Lung microvascular endothelial cell (primary cell): ENCODE measurements around the gene PPARG. TPM values are rescaled to one million over a fixed set of nuclear protein-coding genes. Genes with fewer than 3 reads are reported as not detected.
"Not testable (repeated sequence)": the region's sequence is repeated elsewhere in the genome, so short reads cannot be mapped to it uniquely, and the experiment has no call there.

Experiments used
- DNase-seq, 2 donors: peaks; one replicate each; pipeline versions ENCODE4 v3.0.0 to v3.0.0-alpha.2; 2010; ENCODE audit warnings: low read depth in 2 of 2
- total RNA-seq: library from RNA; depleted of rRNA; stranded (reverse); fragments of >200 nt; gene quantifications from 2 replicates; pipeline ENCODE4 v1.2.1, GENCODE V29; 2014

The PPARG gene
- total RNA-seq, 1 donor from 2014 or later, result 77.8 TPM

- no peak for DNase-seq
Measured at GRCh38 chr3:12279591-12280326, 9.1 kb upstream of the PPARG start.

- DNase-seq, result no peak
Measured at GRCh38 chr3:12280357-12280806, 8.5 kb upstream of the PPARG start.

GRCh38 chr3:12284591-12284990 is 4.3 kb upstream of the PPARG start:
- DNase-seq, result no peak

GRCh38 chr3:12285003-12285555 is 3.8 kb upstream of the PPARG start:
- DNase-seq, result no peak

- not testable (repeated sequence) for DNase-seq
Measured at GRCh38 chr3:12285779-12286178, 3.1 kb upstream of the PPARG start.

DNA sequence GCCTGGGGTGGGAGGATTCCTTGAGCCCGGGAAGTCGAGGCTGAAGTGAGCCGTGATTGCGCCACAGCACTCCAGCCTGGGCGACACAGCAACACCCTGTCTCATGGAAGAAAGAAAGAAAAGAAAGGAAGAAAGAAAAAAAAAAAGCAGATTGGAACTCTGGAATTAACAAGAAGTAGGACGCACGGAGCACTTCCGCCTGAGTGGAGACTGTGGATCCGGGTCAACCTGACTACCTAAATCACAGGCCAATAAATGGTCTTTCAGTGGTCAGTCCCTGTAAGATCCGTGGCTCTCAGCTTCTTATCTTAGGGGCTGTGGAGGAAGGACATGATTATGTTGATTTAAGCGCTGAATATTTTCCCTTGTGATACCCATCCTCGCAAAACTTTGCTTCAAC is 2.4 kb upstream of the PPARG start:
- no peak for DNase-seq

DNA sequence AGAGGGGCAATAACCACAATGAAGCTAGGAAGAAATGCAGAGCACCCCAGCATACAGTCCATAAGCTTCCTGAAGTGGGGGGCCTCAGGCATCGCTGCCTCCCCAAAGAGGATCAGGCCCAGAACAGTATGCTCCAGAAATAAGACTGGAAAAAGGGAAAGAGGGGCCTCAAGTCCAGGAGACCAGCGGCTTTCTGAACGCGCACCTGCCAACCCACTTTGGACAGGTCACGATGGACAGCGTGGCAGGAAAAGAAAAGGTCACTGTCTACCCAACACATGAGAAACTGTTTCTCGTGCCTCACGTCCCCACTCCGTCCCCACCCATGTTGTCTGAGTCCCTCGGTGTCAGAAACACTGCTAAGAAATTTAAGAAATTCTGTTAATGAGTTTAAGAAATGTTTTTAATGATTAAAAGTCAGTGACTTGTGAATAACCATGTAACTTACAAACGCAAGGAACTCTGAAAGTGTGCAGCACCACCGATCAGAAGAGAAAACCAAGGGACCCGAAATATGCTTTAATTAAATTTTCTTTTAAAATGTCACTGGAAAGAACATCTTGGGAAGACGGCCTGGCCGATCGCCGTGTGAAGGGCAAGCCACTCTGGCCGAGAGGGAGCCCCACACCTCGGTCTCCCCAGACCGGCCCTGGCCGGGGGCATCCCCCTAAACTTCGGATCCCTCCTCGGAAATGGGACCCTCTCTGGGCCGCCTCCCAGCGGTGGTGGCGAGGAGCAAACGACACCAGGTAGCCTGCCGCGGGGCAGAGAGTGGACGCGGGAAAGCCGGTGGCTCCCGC is 1.7 kb upstream of the PPARG start:
- DNase-seq, result peak; percentile 12 to 41

DNA sequence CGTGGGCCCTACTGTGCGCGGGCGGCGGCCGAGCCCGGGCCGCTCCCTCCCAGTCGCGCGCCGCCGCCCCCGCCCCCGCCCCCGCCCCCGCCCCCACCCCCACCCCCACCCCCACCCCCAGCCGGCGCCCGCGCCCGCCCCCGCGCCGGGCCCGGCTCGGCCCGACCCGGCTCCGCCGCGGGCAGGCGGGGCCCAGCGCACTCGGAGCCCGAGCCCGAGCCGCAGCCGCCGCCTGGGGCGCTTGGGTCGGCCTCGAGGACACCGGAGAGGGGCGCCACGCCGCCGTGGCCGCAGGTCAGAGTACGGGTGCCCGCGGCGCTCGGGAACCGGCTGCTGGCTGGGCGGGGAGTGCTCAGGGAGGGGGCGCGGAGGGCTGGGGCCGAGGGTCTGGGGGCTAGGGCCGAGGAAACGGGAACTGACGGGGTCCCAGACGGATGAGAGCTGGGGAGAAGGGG is 1.1 kb upstream of the PPARG start:
- DNase-seq, result peak; percentile 50 to 58

GRCh38 chr3:12289524-12289923 is 654 bp downstream of the PPARG start:
- no peak for DNase-seq

DNA sequence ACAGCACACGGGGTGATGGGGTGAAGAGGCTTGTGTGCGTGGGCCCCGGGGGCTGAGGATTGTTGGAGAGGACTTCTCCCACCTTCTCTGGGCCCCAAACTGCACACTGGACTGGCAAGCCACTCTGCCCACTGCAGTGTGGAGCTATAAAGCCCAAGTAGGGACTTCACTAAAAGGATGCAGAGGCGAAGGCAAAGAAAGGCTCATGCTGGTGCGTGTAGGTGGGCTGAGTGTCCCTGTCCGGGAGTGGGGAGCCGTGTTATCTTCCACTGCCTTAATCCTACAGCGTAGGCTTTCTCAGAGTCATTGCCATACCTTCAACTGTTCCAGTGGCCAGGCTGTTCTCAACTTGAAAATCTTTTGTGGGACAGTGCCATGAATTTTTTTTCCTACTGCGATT is 3.9 kb downstream of the PPARG start:
- DNase-seq, result no peak

DNA sequence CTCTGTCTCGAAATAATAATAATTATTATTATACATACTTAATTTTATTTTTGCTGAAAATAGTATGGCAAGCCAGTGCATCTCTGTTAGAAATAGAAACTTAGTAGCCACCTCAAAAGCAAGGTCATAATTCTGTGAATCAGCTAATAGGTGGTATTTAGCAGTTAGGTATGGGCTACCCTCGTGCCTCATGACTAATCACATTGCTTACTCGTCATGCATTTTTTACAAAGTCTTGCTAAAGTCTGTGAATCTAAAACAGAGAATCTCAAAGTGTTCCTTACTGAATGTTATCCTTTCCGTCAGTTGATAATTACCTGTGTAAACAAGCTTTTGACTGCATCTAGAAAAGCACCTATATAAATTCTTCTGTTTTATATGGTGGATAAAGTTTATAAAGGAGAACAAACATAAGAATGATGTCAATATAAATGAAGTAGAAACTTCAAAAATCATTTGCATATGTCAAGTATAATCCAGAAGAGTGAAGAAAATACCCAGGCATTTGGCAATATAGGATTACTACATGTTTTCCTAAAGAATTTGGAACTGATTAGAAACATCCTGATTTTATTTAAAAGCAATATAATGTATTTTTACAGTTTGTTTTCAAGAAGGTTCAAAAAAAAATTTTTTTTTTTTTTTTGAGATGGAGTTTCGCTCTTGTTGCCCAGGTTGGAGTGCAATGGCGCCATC is 6.2 kb downstream of the PPARG start:
- peak in 1 of 2 donors; percentile 26 for DNase-seq

GRCh38 chr3:12296511-12296910 is 7.6 kb downstream of the PPARG start:
- no peak for DNase-seq

GRCh38 chr3:12299026-12299425 is 10.2 kb downstream of the PPARG start:
- no peak for DNase-seq

- DNase-seq, result no peak
Measured at GRCh38 chr3:12300137-12300536, 11.3 kb downstream of the PPARG start.

DNA sequence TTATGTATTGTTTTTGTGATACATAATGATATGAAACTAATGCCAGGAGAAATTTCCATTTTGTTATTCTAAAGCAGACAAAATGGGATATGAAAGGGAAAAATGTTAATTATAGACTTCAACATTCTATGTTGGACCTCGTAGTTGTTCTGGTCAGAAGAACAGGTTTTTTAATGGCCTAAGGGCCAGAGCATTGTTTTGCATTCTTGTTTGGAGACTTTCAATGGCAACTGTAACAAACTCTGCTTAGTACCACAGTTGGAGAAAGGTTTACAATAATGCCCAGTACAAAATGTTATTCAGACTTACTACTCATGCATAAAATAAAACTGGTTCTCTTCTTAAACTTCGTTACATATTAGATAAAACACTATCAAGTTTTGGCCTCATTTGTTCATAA is 12.2 kb downstream of the PPARG start:
- no peak for DNase-seq

GRCh38 chr3:12301513-12301912 is 12.6 kb downstream of the PPARG start:
- no peak for DNase-seq

DNA sequence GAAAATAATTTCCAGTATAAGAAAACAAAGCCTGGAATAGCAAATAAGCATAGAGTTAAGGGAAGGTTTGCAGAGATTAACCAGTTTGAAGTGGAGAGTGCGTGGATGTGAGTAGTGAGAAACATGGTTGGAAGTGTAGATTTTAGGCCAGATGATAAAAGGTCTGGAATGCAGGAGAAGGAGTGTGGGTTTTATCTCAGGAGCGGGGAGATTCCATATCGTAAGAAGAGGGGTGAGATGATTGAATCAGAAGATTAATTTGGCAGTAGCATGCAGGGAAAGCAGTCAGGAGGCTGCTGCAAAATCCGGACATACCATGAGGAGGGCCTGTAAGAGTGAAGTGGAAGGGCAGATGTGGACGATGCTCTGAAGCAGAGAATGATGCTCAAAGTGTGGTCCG is 13.7 kb downstream of the PPARG start:
- no peak for DNase-seq

- DNase-seq, result peak in 1 of 2 donors; percentile 16
Measured at GRCh38 chr3:12303534-12303933, 14.7 kb downstream of the PPARG start.

- no peak for DNase-seq
Measured at GRCh38 chr3:12303993-12304392, 15.1 kb downstream of the PPARG start.

- DNase-seq, result no peak
Measured at GRCh38 chr3:12307136-12307535, 18.3 kb downstream of the PPARG start.

DNA sequence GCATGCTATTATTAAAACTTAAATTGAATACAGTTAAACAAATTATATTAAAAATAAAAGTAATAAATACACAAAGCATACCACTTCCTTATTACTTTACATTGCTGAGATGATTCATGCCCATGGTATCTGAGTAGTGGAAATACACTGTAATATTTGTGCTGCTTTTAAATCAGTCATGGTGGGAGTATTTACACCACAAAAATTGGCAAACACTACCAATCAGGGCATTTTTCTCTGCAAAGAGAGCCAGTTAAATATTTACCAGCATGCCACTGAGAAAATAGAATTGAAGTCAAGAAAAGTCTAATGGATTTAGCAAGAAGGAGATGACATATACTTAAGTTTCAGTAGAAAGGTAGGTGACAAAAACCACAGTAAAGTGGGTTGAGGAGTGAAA is 19.6 kb downstream of the PPARG start:
- peak; percentile 56 to 74 for DNase-seq

- no peak for DNase-seq
Measured at GRCh38 chr3:12309716-12310115, 20.8 kb downstream of the PPARG start.
